GM23248 (cell line): ENCODE measurements around the gene EIF1AD.

Source experiments
- EZH2 ChIP-seq: fragments of 200-600 bp; sonication (generic); IDR thresholded peaks from 2 replicates; pipeline ENCODE4 v1.6.1; 2018; ENCODE audit warnings: antibody characterized with exemption, mild to moderate bottlenecking; ENCODE audit not compliant: insufficient read depth, poor library complexity, severe bottlenecking
- EZH2phosphoT487 ChIP-seq: fragments of 200-600 bp; sonication (generic); IDR thresholded peaks from 2 replicates; pipeline ENCODE4 v1.6.1; 2018; ENCODE audit warnings: antibody characterized with exemption, moderate library complexity, mild to moderate bottlenecking, low read depth; ENCODE audit not compliant: insufficient read depth

GRCh38 chr11:66035653-66036333 is 33.8 kb upstream of the EIF1AD start:
- no peak for TF ChIP-seq EZH2
- no peak for TF ChIP-seq EZH2phosphoT487
